ENCODE measurements around the gene FGGY.
A peak's percentile ranks its signal among the peaks of the same experiment; 100 is the strongest.

Gene FGGY

GRCh38 chr1:59759156-59759925 is 462.4 kb downstream of the FGGY start:
- Histone ChIP-seq H3K36me3 (ENCODE audit: control insufficient read depth, insufficient read depth, low read length) (no peaks in the 10 kb centered on the region), H3K4me3 (ENCODE audit: low read length) (no peak overlapping the region), H3K9me3 (ENCODE audit: control insufficient read depth, low read length) (no peaks in the 10 kb centered on the region), H3K9ac (ENCODE audit: low read length) (peak overlapping the region; percentile 58), H3K4me1 (ENCODE audit: control insufficient read depth, insufficient read depth, low read length) (peaks cover 8% of the 10 kb centered on the region), H3K27me3 (ENCODE audit: control insufficient read depth, insufficient read depth, low read length) (no peaks in the 10 kb centered on the region)

GRCh38 chr1:59761443-59761842 is 464.5 kb downstream of the FGGY start:
- Histone ChIP-seq H3K4me1 (ENCODE audit: control insufficient read depth, insufficient read depth, low read length) (peaks cover 8% of the 10 kb centered on the region), H3K27me3 (ENCODE audit: control insufficient read depth, insufficient read depth, low read length) (no peaks in the 10 kb centered on the region), H3K36me3 (ENCODE audit: control insufficient read depth, insufficient read depth, low read length) (no peaks in the 10 kb centered on the region), H3K9me3 (ENCODE audit: control insufficient read depth, low read length) (no peaks in the 10 kb centered on the region), H3K4me3 (ENCODE audit: low read length) (no peak overlapping the region), H3K9ac (ENCODE audit: low read length) (no peak overlapping the region)

- Histone ChIP-seq H3K9ac (ENCODE audit: low read length) (no peak overlapping the region), H3K36me3 (ENCODE audit: control insufficient read depth, insufficient read depth, low read length) (no peaks in the 10 kb centered on the region), H3K4me1 (ENCODE audit: control insufficient read depth, insufficient read depth, low read length) (peaks cover 10% of the 10 kb centered on the region), H3K27me3 (ENCODE audit: control insufficient read depth, insufficient read depth, low read length) (no peaks in the 10 kb centered on the region), H3K4me3 (ENCODE audit: low read length) (no peak overlapping the region), H3K9me3 (ENCODE audit: control insufficient read depth, low read length) (no peaks in the 10 kb centered on the region)
Observed at GRCh38 chr1:59763418-59763817, 466.5 kb downstream of the FGGY start.

DNA sequence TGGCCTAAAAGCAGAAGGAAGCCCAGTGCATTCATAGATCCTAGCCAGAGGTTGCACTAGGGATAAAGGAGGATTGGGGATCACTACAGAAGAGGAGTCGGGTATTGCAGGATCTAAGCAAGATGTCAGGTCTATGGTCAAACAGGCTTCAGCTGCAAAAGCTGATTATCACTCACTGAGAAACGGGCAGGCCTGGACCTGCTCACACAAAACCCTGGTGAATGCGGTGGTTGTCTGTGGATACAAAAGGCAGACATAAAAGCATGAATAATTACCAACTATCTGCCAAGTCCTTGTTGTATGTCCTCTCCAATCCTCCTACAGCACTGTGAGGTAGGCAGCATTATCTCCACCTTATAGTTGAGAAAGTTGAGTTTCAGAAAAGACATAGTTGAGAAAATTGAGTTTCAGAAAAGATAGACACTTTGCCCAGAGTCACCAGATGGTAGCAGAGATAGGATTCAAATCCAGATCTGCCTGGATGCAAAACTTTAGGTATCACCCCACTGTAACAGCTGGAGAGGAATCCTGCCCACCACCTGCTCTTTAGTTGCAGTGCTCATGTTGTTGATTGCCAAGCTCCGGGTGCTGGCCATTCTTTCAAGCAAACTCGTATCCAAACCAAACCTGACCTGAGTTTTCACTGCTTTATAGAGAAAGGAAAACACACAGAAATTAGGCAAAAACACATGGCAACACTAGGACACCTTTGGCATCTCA is 468.3 kb downstream of the FGGY start:
- no peaks in the 10 kb centered on the region for H3K36me3 ChIP-seq (ENCODE audit: control insufficient read depth, insufficient read depth, low read length)
- peaks cover 15% of the 10 kb centered on the region for H3K4me1 ChIP-seq (ENCODE audit: control insufficient read depth, insufficient read depth, low read length)
- H3K9me3 ChIP-seq (ENCODE audit: control insufficient read depth, low read length) = no peaks in the 10 kb centered on the region
- no peak overlapping the region for H3K4me3 ChIP-seq (ENCODE audit: low read length)
- no peaks in the 10 kb centered on the region for H3K27me3 ChIP-seq (ENCODE audit: control insufficient read depth, insufficient read depth, low read length)
- H3K9ac ChIP-seq (ENCODE audit: low read length) = no peak overlapping the region

- Histone ChIP-seq H3K9ac (ENCODE audit: low read length) (no peak overlapping the region), H3K4me3 (ENCODE audit: low read length) (no peak overlapping the region), H3K9me3 (ENCODE audit: control insufficient read depth, low read length) (no peaks in the 10 kb centered on the region), H3K4me1 (ENCODE audit: control insufficient read depth, insufficient read depth, low read length) (peaks cover 15% of the 10 kb centered on the region), H3K27me3 (ENCODE audit: control insufficient read depth, insufficient read depth, low read length) (no peaks in the 10 kb centered on the region), H3K36me3 (ENCODE audit: control insufficient read depth, insufficient read depth, low read length) (no peaks in the 10 kb centered on the region)
Observed at GRCh38 chr1:59766227-59766855, 469.4 kb downstream of the FGGY start.

DNA sequence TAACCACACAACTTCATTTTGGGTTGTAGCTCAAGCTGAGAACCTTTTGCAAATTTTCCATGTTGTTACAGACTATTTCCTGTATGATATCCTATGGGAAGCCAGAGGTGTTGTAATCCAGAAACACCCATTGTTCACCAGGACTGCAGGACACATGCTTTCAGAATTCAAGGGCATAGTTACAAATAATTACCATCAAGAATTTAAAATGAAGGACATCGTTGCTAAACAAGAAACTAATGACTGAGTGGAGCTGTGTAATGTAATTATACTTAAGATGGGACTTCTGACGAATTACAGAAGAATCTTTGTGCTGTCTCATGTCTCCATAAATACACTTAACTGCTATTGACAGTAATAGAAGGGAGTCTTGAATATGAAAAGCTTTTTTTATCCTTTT is 470.2 kb downstream of the FGGY start:
- Histone ChIP-seq H3K9me3 (ENCODE audit: control insufficient read depth, low read length) (no peaks in the 10 kb centered on the region), H3K4me3 (ENCODE audit: low read length) (no peak overlapping the region), H3K36me3 (ENCODE audit: control insufficient read depth, insufficient read depth, low read length) (no peaks in the 10 kb centered on the region), H3K4me1 (ENCODE audit: control insufficient read depth, insufficient read depth, low read length) (peaks cover 15% of the 10 kb centered on the region), H3K9ac (ENCODE audit: low read length) (no peak overlapping the region), H3K27me3 (ENCODE audit: control insufficient read depth, insufficient read depth, low read length) (no peaks in the 10 kb centered on the region)

- Histone ChIP-seq H3K27me3 (ENCODE audit: control insufficient read depth, insufficient read depth, low read length) (no peaks in the 10 kb centered on the region), H3K4me3 (ENCODE audit: low read length) (no peak overlapping the region), H3K9me3 (ENCODE audit: control insufficient read depth, low read length) (no peaks in the 10 kb centered on the region), H3K4me1 (ENCODE audit: control insufficient read depth, insufficient read depth, low read length) (peaks cover 15% of the 10 kb centered on the region), H3K36me3 (ENCODE audit: control insufficient read depth, insufficient read depth, low read length) (no peaks in the 10 kb centered on the region), H3K9ac (ENCODE audit: low read length) (no peak overlapping the region)
Observed at GRCh38 chr1:59768792-59769735, 472.2 kb downstream of the FGGY start.

- Histone ChIP-seq H3K27me3 (ENCODE audit: control insufficient read depth, insufficient read depth, low read length) (no peaks in the 10 kb centered on the region), H3K4me3 (ENCODE audit: low read length) (no peak overlapping the region), H3K9me3 (ENCODE audit: control insufficient read depth, low read length) (no peaks in the 10 kb centered on the region), H3K9ac (ENCODE audit: low read length) (no peak overlapping the region), H3K4me1 (ENCODE audit: control insufficient read depth, insufficient read depth, low read length) (peaks cover 15% of the 10 kb centered on the region), H3K36me3 (ENCODE audit: control insufficient read depth, insufficient read depth, low read length) (no peaks in the 10 kb centered on the region)
Observed at GRCh38 chr1:59769736-59770095, 472.8 kb downstream of the FGGY start.

DNA sequence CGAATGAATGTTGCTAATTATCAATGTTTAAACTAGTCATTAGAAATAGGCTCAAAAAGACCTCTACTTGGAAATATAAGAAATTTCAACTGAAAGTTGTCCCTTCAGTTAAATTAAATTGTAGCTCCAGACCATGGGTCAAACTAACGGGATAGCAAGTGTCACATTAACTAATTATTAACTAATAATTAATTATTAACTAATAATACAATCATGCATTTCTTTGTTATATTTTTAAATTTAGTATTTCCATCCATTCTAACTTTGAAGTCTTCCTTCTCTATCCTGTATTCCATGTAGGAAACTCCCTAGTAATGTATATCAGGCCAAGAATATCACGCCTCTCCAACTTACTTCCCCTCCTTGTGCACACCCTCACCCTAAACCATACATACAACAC is 474.5 kb downstream of the FGGY start:
- no peak overlapping the region for H3K4me3 ChIP-seq (ENCODE audit: low read length)
- H3K4me1 ChIP-seq (ENCODE audit: control insufficient read depth, insufficient read depth, low read length) = peaks cover 15% of the 10 kb centered on the region
- no peaks in the 10 kb centered on the region for H3K36me3 ChIP-seq (ENCODE audit: control insufficient read depth, insufficient read depth, low read length)
- no peak overlapping the region for H3K9ac ChIP-seq (ENCODE audit: low read length)
- H3K9me3 ChIP-seq (ENCODE audit: control insufficient read depth, low read length) = no peaks in the 10 kb centered on the region
- no peaks in the 10 kb centered on the region for H3K27me3 ChIP-seq (ENCODE audit: control insufficient read depth, insufficient read depth, low read length)

DNA sequence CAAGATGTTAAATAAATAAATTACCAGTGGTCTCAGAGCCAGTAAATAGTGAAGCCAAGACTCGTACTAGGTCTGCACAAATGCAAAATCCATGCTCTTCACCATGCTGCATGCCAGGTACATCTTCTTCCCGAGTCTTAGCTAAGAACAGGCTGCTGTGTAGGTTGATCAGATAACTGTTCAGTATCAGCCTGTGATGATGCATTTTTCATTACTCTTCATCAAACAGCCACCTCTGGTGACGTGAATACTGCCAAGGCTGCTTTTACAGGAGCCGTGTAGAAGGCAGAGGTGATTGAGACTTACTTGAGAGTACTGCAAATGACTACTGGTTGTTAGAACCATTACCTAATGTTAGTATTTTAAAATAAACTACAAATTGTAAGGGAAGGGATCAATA is 478.6 kb downstream of the FGGY start:
- Histone ChIP-seq H3K9ac (ENCODE audit: low read length) (no peak overlapping the region), H3K4me1 (ENCODE audit: control insufficient read depth, insufficient read depth, low read length) (no peaks in the 10 kb centered on the region), H3K36me3 (ENCODE audit: control insufficient read depth, insufficient read depth, low read length) (no peaks in the 10 kb centered on the region), H3K27me3 (ENCODE audit: control insufficient read depth, insufficient read depth, low read length) (no peaks in the 10 kb centered on the region), H3K9me3 (ENCODE audit: control insufficient read depth, low read length) (no peaks in the 10 kb centered on the region), H3K4me3 (ENCODE audit: low read length) (no peak overlapping the region)

GRCh38 chr1:59776960-59777852 is 480.3 kb downstream of the FGGY start:
- Histone ChIP-seq H3K36me3 (ENCODE audit: control insufficient read depth, insufficient read depth, low read length) (no peaks in the 10 kb centered on the region), H3K27me3 (ENCODE audit: control insufficient read depth, insufficient read depth, low read length) (no peaks in the 10 kb centered on the region), H3K4me1 (ENCODE audit: control insufficient read depth, insufficient read depth, low read length) (no peaks in the 10 kb centered on the region), H3K9ac (ENCODE audit: low read length) (no peak overlapping the region), H3K4me3 (ENCODE audit: low read length) (no peak overlapping the region), H3K9me3 (ENCODE audit: control insufficient read depth, low read length) (no peaks in the 10 kb centered on the region)

Data from mucosa of stomach (tissue), 1 donor.